K562 (cell line): ENCODE results near the gene BNC2. TPM values are rescaled to one million over a fixed set of nuclear protein-coding genes. Genes with fewer than 3 reads are reported as not detected.

ENCODE experiments used
- ATAC-seq: fragments of 200-7000 bp; cut with Tn5 transposase; 3 replicates; pipeline ENCODE4 v1.9.1; 2020; ENCODE audit warnings: moderate library complexity
- BruUV-seq: library from RNA; stranded (reverse); fragments of 400-500 nt; replicated peaks from 2 replicates; lab custom pipeline; 2021; lab: Mats Ljungman, UMichigan
- CTCF ChIA-PET: fragments of 300-600 bp; formaldehyde crosslinking; extraction: SDS; loops from one replicate; lab custom pipeline; 2021; ENCODE audit warnings: low intra/inter-chr PET ratio; lab: Yijun Ruan, JAX
- POLR2A ChIA-PET: fragments of 300-600, 350-650 bp; sonication (Branson Sonifier 250); formaldehyde crosslinking; extraction: SDS; loops from one replicate; lab custom pipeline; 2021; ENCODE audit warnings: antibody characterized with exemption, inconsistent platforms; lab: Yijun Ruan, JAX
- DNase-seq, 4 experiments: peaks; one replicate each; pipeline versions ENCODE4 v3.0.0 to v3.0.0-alpha.2; 2011 to 2018; ENCODE audit warnings: low spot score in 3 of 4, mixed read lengths in 3 of 4; ENCODE audit errors: extremely low read depth in 1 of 4
- FAIRE-seq: peaks from 2 replicates; lab custom pipeline; 2011; peaks lifted over from hg19 to GRCh38; lab: Jason Lieb, UNC
- H2AFZ ChIP-seq: 2 replicates; pipeline ENCODE4 v1.6.0; 2011; ENCODE audit warnings: low read depth, low read length, control low read depth, inconsistent platforms
- H3K27ac ChIP-seq: fragments of 200-600 bp; 3 replicates; pipeline ENCODE4 v1.8.0; 2011; ENCODE audit warnings: low read depth, mild to moderate bottlenecking, control low read depth, inconsistent platforms, low read length, moderate library complexity, mixed read lengths; ENCODE audit errors: extremely low read depth
- H3K27me3 ChIP-seq, 2 experiments: fragments of 300-600 bp in 1 of 2; 2 replicates in 1 of 2; 3 replicates in 1 of 2; pipeline versions ENCODE4 v1.6.0 to v1.8.0; 2011; ENCODE audit warnings: inconsistent platforms in 2 of 2, low read length in 2 of 2, mild to moderate bottlenecking in 1 of 2, mixed read lengths in 1 of 2, moderate library complexity in 1 of 2; ENCODE audit not compliant: control insufficient read depth in 2 of 2, insufficient read depth in 2 of 2
- H3K36me3 ChIP-seq: fragments of 300-600 bp; 3 replicates; pipeline ENCODE4 v1.8.0; 2011; ENCODE audit warnings: mild to moderate bottlenecking, low read length, inconsistent platforms; ENCODE audit not compliant: control insufficient read depth, insufficient read depth
- H3K4me1 ChIP-seq, 2 experiments: fragments of 200-600 bp in 1 of 2; replicated peaks in 1 of 2; 2 replicates in 1 of 2; 3 replicates in 1 of 2; pipeline versions ENCODE4 v1.5.1 to v1.8.0; 2011; ENCODE audit warnings: inconsistent platforms in 2 of 2, low read length in 2 of 2, mild to moderate bottlenecking in 1 of 2, mixed read lengths in 1 of 2, moderate library complexity in 1 of 2; ENCODE audit not compliant: control insufficient read depth in 2 of 2, insufficient read depth in 2 of 2
- H3K4me2 ChIP-seq: 2 replicates; pipeline ENCODE4 v1.6.1; 2011; ENCODE audit warnings: low read length, control low read depth, inconsistent platforms, mixed read lengths; ENCODE audit not compliant: insufficient read depth
- H3K4me3 ChIP-seq: fragments of 200-600 bp; sonication (generic), shearing (Covaris generic); 2 replicates; pipeline ENCODE4 v1.5.1; 2016; ENCODE audit warnings: control low read depth, inconsistent platforms
- H3K79me2 ChIP-seq: fragments of 200-600 bp; 3 replicates; pipeline ENCODE4 v1.8.0; 2011; ENCODE audit warnings: low read length, inconsistent platforms; ENCODE audit not compliant: control insufficient read depth, insufficient read depth
- H3K9ac ChIP-seq, 2 experiments: 2 replicates each; pipeline versions ENCODE4 v1.6.0 to v1.6.1; 2011; ENCODE audit warnings: low read depth in 2 of 2, low read length in 2 of 2, control low read depth in 1 of 2, inconsistent platforms in 1 of 2, mild to moderate bottlenecking in 1 of 2, mixed read lengths in 1 of 2; ENCODE audit not compliant: insufficient read depth in 1 of 2
- H3K9me1 ChIP-seq: one replicate; pipeline ENCODE4 v1.6.0; 2011; ENCODE audit warnings: inconsistent platforms, mild to moderate bottlenecking, low read length, moderate library complexity; ENCODE audit not compliant: control insufficient read depth, insufficient read depth
- H3K9me3 ChIP-seq: replicated peaks from 2 replicates; pipeline ENCODE4 v1.5.1; 2011; ENCODE audit warnings: low read depth, low read length, inconsistent platforms; ENCODE audit not compliant: control insufficient read depth, insufficient read depth
- H4K20me1 ChIP-seq: replicated peaks from 2 replicates; pipeline ENCODE4 v1.6.1; 2011; ENCODE audit warnings: low read length, inconsistent platforms, mixed read lengths; ENCODE audit not compliant: control insufficient read depth, insufficient read depth
- ELK3 ChIP-seq: fragments of 450-650 bp; formaldehyde crosslinking; IDR thresholded peaks from 2 replicates; pipeline ENCODE4 v1.4.0; 2020; ENCODE audit warnings: mild to moderate bottlenecking
- MXD1 ChIP-seq: fragments of 250-450 bp; sonication (Bioruptor Pico); IDR thresholded peaks from 2 replicates; pipeline ENCODE4 v1.8.0; 2021; ENCODE audit warnings: borderline replicate concordance, mild to moderate bottlenecking, moderate library complexity; ENCODE audit not compliant: poor library complexity, severe bottlenecking
- PKNOX1 ChIP-seq: fragments of 450-650 bp; IDR thresholded peaks from 2 replicates; pipeline ENCODE4 v1.6.1; 2016
- PRPF4 ChIP-seq: fragments of 200-400 bp; formaldehyde crosslinking; IDR thresholded peaks from one replicate; pipeline ENCODE4 v1.6.1; 2017; ENCODE audit warnings: low read length, low read depth, mild to moderate bottlenecking; ENCODE audit not compliant: insufficient read depth, poor library complexity, severe bottlenecking
- SP1 ChIP-seq: sonication (generic); formaldehyde crosslinking; IDR thresholded peaks from 2 replicates; pipeline ENCODE4 v1.8.1; 2022; ENCODE audit warnings: mild to moderate bottlenecking, missing genetic modification reagents
- STAG1 ChIP-seq: sonication (generic); formaldehyde crosslinking; IDR thresholded peaks from 2 replicates; pipeline ENCODE4 v1.5.0; 2020; ENCODE audit warnings: missing genetic modification reagents, borderline replicate concordance
- TCF7L2 ChIP-seq: fragments of 150-350 bp; IDR thresholded peaks from 2 replicates; pipeline ENCODE4 v1.6.1; 2016; ENCODE audit warnings: low read depth, mild to moderate bottlenecking, low read length, moderate library complexity
- TEAD1 ChIP-seq, 2 experiments: fragments of 450-650 bp in 1 of 2; sonication (generic) in 1 of 2; formaldehyde crosslinking; IDR thresholded peaks; 2 replicates each; pipeline versions ENCODE4 v1.4.0 to v1.8.0; 2020 to 2022; ENCODE audit warnings: mild to moderate bottlenecking in 2 of 2, missing genetic modification reagents in 1 of 2
- U2AF2 ChIP-seq: fragments of 200-400 bp; formaldehyde crosslinking; optimal IDR thresholded peaks from 2 replicates; pipeline ENCODE3; 2017; ENCODE audit warnings: low read depth, mild to moderate bottlenecking, low read length
- VEZF1 ChIP-seq: fragments of 200-800 bp; sonication (Bioruptor generic); IDR thresholded peaks from 2 replicates; pipeline ENCODE4 v1.6.1; 2017; ENCODE audit warnings: missing genetic modification characterization, missing compliant biosample characterization
- ZBTB26 ChIP-seq: fragments of 450-650 bp; formaldehyde crosslinking; IDR thresholded peaks from 2 replicates; pipeline ENCODE4 v1.4.0; 2022; ENCODE audit warnings: missing genetic modification characterization
- ZBTB9 ChIP-seq: fragments of 450-650 bp; formaldehyde crosslinking; IDR thresholded peaks from 2 replicates; pipeline ENCODE4 v1.4.0; 2020; ENCODE audit warnings: mild to moderate bottlenecking, moderate library complexity
- ZFPM2 ChIP-seq: fragments of 250-450 bp; sonication (Bioruptor Pico); IDR thresholded peaks from 2 replicates; pipeline ENCODE4 v1.5.1; 2022; ENCODE audit warnings: mild to moderate bottlenecking
- ZKSCAN8 ChIP-seq: fragments of 200-800 bp; sonication (Bioruptor generic); IDR thresholded peaks from 2 replicates; pipeline ENCODE4 v1.6.1; 2016; ENCODE audit warnings: missing genetic modification characterization, missing compliant biosample characterization
- WGBS: fragments of 100-300 bp; shearing (Covaris generic); methylation state at CpG from one replicate; pipeline ENCODE4 v1.1.6; 2016; ENCODE audit warnings: low coverage, mixed read lengths; ENCODE audit not compliant: insufficient coverage; ENCODE audit errors: missing lambda C conversion rate; 5-methylcytosine and 5-hydroxymethylcytosine counted together
- in situ Hi-C: fragments of 300-500 bp; cut with MboI; formaldehyde crosslinking; loops from 4 replicates; pipeline ENCODE4 v1.15.0; 2018; ENCODE audit warnings: inconsistent platforms, mixed read lengths
- intact Hi-C: fragments of 100-400 bp; cut with micrococcal nuclease; formaldehyde crosslinking; loops from 2 replicates; pipeline ENCODE4 v1.14.2; 2022
- polyA plus RNA-seq, 8 experiments: library from polyadenylated mRNA; depleted of rRNA in 4 of 8; stranded (reverse) in 5 of 8; unstranded in 3 of 8; fragments of >200 nt; fragmentation: Nextera tagmentation in 2 of 8; fragmentation: Illumina TruSeq in 1 of 8; extraction: Ambion mirVana in 2 of 8; extraction: Trizol in 1 of 8; gene quantifications; 2 replicates each; pipeline versions ENCODE4 v1.2.1 to v1.2.3, GENCODE V29; 2011 to 2014; ENCODE audit warnings: inconsistent platforms in 1 of 8, missing spikeins in 1 of 8
- total RNA-seq, 7 experiments: library from RNA; depleted of rRNA in 6 of 7; stranded (reverse); fragments of >200 nt in 6 of 7; fragmentation: Illumina TruSeq in 2 of 7; extraction: Trizol in 2 of 7; gene quantifications; 2 replicates each; pipeline versions ENCODE4 v1.2.1 to v1.2.3, GENCODE V29; 2011 to 2021; ENCODE audit warnings: low replicate concordance in 1 of 7

The BNC2 gene
- total and polyA plus RNA-seq, 9 of the 15 experiments (the other 6 are each of a cell fraction or from before 2014, with no cell fraction given) = not detected

- H3K9me3 ChIP-seq = no peaks in the 10 kb centered on the region
- 3% methylated on average over 5 of the region's 5 CpGs for WGBS
- FAIRE-seq (no peak), ATAC-seq (no peak), DNase-seq (no peak)
- H3K4me2 ChIP-seq = no peak overlapping the region
- no peak overlapping the region for H3K27ac ChIP-seq
- H3K9me1 ChIP-seq = no peaks in the 10 kb centered on the region
- no TSS peak for BruUV-seq
- no peaks in the 10 kb centered on the region for H3K79me2 ChIP-seq
- H3K4me3 ChIP-seq = no peak overlapping the region
- H3K9ac ChIP-seq = no peak overlapping the region
- ChIA-PET CTCF (no interaction called here), POLR2A (no interaction called here)
- H3K4me1 ChIP-seq = no peaks in the 10 kb centered on the region
- no peaks in the 10 kb centered on the region for H4K20me1 ChIP-seq
- H3K36me3 ChIP-seq = no peaks in the 10 kb centered on the region
- intact Hi-C loops (no loop called here), in situ Hi-C loops (no loop called here)
- no peak overlapping the region for H2AFZ ChIP-seq
- no peaks in the 10 kb centered on the region for H3K27me3 ChIP-seq
- TF ChIP-seq SP1 (CRISPR knock-in tag) (no peak), ZFPM2 (CRISPR knock-in tag) (no peak), ZKSCAN8 (CRISPR knock-in tag) (no peak), MXD1 (no peak), ELK3 (no peak), U2AF2 (no peak), VEZF1 (no peak), ZBTB26 (CRISPR knock-in tag) (no peak), TCF7L2 (no peak), STAG1 (no peak), TEAD1 (CRISPR knock-in tag; IDR thresholded peaks at IDR 0.05) (no peak), PRPF4 (no peak), PKNOX1 (no peak), ZBTB9 (no peak)
These were observed 182.6 kb downstream of the BNC2 start for GRCh38 chr9:16687678-16688369.
